GM21576 (cell line): ENCODE data around the gene TRMU.

ENCODE experiments used
- ATAC-seq: cut with Tn5 transposase; IDR thresholded peaks from one replicate; pipeline ENCODE4 v1.9.1; 2021; ENCODE audit warnings: mild to moderate bottlenecking, moderate library complexity; ENCODE audit not compliant: unreplicated experiment

Gene TRMU, protein sequence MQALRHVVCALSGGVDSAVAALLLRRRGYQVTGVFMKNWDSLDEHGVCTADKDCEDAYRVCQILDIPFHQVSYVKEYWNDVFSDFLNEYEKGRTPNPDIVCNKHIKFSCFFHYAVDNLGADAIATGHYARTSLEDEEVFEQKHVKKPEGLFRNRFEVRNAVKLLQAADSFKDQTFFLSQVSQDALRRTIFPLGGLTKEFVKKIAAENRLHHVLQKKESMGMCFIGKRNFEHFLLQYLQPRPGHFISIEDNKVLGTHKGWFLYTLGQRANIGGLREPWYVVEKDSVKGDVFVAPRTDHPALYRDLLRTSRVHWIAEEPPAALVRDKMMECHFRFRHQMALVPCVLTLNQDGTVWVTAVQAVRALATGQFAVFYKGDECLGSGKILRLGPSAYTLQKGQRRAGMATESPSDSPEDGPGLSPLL

DNA sequence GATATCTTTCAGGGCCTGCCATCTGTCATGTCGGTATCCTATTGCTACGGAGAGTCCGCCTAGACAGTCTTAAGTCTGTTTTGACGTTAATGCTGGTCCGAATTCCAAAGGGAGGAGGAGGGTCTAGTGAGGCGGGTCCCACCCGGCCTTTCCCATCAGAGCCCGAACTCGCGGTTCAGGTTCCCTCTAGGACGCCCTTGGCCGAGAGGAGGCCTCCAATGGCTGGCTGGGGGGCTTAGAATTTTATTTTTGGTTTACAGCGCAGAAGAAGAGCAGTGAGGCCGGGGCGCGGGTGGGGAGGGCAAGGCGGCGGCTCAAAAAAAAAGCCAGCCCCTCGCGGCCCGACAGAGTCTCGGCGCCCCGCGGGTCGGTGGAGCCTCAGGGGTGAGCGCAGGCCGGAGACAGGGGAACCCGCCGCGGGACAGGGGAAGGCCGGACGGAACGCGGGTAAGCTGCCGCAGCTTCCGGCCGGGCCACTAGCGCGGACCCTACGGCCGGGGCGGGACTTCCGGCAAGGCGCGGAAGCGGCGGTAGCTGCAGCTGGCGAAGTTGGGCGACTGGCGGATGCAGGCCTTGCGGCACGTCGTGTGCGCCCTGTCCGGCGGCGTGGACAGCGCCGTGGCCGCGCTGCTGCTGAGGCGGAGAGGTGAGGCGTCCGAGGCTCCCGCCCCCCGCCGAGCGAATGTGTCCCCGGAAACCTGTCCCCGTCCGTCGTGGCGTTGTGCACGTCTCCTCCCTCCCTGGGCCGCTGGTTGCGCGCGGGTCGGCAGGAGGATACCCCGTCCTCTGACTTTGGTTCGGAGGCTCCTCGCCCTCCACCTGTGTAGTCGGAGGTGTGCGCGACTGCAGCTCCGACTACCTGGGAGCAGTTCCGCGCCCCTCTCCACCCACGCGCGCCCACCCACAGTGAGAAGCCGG is at the start of gene TRMU:
TRMU (plus strand) TSS at position 514 of the 918 bp plus-strand sequence; CDS start at position 565, 51 bp downstream.
- ATAC-seq: peak; percentile 78

DNA sequence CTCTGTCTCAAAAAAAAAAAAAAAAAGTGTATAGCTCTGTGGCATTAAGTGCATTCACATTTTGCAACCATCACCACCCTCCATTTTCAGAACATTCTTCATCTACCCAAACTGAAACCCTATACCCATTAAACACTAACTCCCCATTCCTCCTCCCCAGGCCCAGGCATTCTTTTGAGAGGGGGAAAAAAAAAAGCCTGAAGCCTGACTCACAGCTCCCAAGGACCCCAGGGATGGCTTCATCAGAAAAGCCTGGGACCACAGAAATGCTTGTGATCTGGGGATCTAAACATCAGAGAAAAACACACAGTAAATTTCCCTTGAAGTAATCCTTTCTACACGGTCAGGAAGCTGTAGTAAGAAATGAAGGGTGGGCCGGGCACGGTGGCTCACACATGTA is 49.5 kb upstream of the TRMU start:
- no peak for ATAC-seq

DNA sequence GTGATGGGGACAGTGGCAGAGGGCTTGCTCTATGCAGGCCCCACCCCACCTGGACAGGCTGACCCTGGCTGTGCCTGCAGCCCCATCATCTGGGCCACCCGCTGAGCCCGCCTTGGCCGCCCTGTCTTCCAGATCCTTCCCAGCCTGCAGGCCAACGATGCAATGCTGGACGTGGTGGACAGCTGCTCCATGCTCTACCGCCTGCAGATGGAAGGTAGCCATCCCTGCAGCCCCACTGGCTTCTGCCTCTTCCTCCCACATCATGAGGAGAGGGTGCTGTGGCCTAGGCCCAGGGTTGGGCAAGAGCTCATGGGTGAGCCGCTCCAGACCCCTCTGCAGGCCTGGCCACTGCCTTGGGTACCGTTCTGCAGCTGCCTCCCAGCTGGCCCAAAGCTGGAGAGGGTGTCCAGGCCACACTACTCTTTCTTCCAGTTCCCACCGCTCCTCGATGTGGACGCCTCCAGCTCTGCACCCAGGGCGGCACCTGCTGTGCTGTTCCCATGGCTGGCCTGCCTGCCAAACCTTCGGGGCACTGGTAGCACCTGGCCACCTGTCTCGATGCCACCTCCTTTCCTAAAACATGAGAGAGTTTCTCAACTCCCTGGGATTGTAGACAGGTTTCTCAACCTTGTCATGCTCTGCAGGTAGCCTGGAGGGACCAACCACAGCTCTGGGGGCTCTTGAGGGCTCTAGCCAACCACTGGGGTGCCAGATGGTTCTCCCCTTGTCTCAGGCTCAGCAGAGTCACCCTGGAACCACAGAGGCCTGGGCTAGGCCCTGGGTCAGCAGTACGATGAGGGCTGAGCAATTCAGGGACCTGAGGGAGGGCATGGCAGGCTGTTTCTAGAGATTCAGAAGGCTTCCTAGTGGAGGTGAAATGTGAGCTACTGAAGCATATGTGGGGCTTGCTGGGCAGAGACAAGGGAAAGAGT is 48.3 kb upstream of the TRMU start:
- ATAC-seq: no peak

DNA sequence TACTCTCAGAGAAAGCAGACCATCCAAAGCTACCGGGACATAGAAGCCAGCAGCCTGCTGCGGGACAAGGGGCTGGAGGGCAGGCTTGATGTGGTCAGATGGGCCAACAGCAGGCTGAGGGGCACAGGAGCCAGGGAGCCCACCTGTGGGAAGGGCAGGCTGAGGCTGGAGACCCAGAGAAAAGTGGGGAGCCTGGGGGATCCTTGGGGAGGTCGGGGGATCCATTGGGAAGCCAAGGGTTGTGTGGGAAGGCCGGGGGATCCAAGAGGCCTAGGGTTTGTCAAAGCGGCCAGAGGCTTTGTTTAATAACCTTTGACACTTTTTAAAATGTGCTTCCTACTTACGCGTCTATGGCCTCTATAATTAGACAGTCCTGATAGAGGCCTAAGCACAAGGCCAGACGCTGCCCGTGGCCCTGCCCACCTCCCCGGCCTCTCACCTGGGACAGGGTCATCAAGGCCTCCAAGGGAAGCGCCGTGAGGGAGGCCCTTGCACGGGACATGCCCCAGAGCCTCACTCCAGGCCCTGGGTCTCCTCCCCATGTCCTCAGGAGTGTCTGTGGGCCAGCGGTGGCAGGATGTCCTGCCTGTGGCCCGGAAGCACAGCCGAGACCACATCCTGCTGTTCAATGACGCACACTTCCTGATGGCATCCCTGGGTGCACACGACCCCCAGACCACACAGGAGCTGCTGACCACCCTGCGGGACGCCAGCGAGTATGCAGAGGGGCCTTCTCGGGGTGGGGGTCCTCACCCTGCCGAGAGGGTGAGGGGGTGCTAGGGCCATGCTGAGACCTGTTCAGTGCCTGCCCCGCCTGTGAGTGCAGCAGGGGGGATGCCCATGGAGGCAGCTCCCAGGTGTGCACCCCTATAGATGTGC is 47.4 kb upstream of the TRMU start:
- ATAC-seq: peak; percentile 59

DNA sequence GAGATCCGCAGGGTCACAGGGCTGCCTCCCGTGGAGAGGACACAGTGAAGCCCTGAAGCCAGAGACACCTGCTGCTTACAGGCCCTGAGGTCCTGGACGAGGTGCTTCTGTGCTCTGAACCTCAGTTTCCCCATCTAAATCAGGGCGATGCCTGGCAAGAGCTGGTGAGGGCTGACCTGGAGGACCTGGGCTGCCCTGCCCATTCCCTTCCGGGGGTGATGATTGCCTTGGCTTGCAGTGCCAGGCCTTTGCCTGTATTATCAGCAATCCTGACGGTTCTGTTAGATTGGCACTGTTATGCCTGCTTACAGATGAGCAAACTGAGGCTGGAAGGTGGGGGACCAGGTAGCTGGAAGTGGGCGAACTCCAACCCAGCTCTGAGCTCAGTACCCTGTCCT is 46.7 kb upstream of the TRMU start:
- ATAC-seq: no peak

DNA sequence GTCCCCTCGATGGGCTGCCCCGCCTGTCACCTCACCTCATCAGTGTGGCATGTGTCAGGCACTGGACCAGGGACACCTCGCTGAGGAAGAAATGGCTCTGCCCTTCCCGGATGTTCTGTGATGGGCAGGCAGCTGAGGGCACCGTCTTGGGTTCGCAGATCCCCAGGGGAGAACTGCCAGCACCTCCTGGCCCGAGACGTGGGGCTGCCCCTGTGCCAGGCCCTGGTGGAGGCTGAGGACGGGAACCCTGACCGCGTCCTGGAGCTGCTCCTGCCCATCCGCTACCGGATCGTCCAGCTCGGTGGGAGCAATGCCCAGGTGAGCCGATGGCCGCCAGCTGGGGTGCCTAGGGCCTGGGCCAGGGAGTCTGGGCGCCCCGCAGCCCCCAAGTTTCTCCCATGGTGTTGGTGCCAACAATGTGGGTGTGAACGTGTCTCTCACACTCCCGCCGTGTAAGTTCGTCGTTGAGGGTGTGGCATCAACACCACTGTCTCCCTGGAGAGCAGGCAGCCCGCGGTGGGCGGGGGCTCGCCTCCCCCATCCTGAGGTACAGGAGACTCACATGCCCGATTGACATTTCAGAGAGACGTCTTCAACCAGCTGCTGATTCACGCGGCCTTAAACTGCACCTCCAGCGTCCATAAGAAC is 46.1 kb upstream of the TRMU start:
- no peak for ATAC-seq

DNA sequence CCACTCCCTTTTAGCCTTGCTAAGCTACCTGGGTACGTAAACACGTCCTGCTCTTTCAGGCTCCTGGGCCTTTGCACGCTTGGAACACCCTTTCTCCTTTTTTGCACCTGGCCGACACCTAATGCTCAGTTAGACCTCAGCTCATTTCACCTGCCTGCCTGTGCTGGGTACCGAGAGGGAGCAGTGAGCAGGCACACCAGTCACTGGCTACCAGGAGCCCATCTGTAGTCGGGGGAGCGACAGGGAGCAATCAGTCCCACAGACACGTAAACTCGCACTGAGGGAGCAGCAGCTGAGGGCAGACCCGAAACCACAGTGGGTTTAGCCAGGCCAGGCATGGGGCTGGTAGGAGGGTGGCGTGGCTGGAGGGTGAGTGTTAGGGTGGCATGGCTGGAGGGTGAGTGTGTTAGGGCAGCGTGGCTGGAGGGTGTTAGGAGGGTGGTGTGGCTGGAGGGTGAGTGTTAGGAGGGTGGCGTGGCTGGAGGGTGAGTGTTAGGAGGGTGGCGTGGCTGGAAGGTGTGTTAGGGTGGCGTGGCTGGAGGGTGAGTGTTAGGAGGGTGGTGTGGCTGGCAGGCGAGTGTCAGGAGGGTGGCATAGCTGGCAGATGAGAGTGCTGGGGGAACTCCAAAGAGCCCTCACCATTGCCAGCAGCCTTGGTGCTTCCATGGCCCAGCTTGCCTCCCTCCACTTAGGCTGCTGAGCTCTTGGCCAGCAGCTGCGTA is 45.2 kb upstream of the TRMU start:
- no peak for ATAC-seq

DNA sequence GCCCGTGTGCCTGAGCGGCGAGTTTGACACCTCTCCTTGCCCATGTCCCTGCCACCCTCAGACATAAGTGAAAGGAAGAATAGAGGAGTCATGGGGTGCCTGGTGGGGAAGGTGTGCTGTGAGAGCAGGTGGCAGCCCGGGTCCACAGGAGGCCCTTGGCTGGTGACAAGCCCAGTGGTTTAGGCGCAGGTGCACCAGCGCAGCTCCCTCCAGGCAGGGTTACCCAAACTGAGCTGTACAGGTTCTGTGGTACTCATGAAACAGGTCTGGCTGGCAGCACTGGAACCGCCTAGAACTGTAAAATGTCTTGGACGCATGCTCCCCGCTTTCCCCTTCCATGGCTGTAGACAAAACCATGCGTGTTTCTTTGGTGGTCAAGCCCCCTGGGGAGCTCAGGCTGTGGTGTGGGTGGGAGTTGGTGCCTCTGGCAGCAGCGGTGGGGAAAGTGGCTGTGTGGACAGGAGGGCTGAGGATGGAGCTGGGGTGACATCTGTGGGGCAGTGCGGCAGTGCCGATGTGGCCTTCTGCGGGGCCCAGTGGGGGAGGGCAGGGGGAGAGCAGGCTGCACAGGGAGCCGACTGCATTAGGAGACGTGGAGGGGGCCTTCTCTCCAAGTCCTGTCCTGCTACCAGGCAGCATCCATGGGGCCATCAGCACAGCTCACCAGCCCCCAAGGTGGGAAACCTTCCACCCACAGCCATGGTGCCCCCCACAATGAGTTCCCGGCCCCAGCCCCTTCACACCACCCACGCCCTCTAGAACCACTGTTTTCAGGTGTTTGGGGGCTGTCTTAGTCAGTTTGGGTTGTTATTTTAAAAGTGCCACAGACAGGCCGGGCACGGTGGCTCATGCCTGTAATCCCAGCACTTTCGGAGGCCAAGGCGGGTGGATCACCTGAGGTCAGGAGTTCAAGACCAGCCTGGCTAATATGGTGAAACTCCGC is 44.4 kb upstream of the TRMU start:
- no peak for ATAC-seq

DNA sequence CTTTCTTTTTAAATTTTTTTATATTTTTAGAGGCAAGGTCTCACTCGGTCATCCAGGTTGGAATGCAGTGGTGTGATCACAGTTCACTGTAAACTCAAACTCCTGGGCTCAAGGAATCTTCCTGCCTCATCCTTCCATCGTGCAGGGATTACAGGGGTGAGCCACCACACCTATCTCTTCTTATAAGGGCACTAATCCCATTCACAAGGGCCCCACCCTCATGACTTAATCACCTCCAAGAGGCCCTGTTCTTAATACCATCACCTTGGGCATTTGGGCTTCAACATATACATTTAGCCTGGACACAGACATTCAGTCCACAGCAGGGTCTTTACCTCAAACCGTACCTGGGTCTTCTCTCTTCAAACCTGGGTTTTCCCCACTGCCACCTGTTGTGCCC is 43.3 kb upstream of the TRMU start:
- ATAC-seq: no peak

DNA sequence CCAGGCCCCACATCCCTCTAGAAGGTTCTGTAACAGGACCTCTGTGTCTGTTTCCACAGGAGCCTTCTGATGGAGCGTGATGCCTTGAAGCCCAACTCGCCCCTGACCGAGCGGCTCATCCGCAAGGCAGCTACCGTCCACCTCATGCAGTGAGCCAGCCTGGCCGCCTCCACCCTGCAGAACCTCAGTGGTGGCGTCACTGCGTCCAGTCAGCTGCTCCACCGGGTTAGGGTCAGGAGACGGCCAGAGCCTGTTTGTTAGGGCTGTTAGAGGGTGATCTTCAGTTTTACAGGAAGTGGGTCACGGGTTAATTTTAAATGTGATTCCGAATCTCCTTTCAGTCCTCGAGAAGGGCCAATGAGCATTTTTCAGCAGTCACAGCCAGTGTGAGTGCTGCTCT is 42.8 kb upstream of the TRMU start:
- ATAC-seq: no peak

DNA sequence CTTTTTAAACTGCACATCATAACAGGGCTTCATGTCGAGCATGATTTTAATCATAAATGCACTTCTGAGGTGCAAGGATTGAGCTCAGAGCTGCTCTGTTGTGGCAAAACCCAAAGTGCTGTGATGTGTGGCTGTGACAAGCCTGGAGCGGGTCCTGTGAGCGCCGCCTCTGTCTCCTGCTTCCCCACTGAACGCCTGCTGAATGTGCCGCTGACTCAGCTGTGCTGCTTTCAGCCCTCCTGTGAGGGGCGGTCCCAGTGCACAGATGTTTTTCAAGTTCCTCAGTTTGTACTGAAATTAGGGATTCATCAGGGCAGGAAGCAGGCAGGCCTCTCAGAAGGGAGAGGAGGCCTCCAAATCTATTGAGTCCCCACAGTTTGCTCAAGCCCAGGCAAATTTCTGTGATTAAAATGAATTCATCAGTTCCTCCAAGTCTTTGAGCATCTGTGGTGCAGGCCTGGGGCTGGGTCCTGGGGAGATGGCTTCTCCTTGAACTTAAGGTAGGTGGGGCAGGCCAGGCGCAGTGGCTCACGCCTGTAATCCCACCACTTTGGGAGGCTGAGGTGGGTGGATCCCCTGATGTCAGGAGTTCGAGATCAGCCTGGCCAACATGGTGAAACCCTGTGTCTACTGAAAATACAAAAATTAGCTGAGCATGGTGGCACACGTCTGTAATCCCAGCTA is 41.8 kb upstream of the TRMU start:
- no peak for ATAC-seq

DNA sequence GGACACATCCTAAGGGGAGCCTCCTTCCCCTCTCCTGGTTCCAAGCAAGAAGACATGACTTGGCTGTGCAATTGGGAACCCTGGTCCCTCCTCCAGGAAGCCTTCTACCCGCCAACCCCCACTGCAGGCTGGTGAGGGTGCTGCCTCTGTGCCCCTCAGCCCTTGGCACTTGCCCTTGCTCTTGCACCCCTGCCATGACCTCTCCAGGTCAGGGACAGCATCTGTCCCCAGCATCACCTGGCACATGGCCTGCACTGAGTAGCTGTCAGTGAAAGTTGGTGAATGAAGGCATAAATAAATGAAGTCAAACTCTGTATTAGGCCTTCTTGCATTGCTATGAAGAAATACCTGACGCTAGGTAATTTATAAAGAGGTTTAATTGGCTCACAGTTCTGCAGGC is 40.7 kb upstream of the TRMU start:
- no peak for ATAC-seq

DNA sequence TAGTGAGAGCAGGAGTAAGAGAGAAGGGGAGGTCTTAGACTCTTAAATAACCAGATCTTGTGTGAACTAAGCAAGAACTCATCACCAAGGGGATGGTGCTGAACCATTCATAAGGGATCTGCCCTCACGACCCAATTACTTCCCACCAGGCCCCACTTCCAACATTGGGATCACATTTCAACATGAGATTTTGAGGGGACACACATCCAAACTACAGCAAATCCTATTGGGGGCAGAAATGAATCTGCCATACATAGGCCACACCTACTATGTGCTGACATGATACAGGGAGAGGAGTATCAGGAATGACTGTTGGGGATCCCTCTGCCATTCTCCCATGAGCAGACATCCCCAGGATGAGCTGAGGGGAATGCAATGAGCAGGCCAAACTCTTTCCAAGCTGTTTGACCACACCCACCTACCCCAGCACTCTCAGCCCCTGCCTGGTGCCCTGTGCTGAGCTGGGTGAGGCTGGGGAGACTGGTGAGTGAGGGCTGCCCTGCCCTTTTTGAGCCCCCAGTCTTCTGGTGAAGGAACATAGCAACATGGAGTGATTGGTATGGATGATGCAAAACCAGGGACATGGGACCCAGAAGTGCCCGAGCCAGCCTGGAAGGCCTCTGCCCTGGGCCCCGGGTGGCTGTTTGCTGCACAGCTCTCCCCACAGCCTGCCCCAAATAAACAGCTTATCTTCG is 40.1 kb upstream of the TRMU start:
- ATAC-seq: no peak

DNA sequence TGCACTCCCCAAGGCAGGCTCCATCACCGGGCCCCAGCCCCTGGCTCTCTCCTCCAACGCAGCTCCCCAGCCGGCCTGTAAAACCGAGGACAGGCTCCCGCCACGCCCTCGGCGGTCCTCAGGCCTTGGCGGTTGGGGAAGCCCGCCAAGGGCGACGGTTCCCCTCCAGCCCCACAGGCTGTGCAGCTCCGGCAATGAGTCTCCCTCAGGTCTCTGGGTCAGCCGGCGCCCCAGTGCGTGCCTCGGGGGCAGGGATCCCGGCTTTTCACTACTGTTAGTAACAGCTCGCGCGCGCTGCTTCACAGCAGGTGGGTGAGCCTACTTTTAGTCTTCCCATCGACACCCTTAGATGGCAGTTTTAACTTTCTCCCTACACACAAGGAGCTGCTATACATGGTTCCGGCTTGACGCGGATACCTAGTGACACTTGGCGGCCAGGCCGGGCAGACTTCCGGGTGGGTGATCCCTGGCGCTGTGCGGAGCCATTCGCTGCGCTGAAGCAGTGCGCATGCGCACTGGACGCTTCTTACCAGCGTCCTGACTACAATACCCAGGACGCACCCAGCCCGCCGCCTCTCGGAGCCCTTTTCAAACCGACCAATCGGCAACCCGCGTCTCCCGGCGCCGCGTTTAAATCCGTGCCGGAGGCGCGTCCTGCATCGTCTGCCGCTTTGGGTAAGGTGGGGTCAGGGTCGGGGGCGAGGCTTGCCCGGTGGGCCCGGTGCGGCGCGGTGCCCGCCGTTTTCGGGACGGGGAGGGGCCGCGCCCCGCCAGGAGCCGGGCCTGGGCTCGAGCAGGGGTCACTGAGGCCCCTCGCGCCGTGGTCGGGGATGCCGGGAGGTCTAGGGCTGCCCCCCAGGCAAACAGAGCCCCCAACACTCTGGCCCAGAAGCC is 39.0 kb upstream of the TRMU start, which contains the start of gene GTSE1:
GTSE1 (plus strand) TSS at position 614 of the 894 bp plus-strand sequence. CDS start 531 bp downstream, outside the sequence.
- ATAC-seq: peak; percentile 79

DNA sequence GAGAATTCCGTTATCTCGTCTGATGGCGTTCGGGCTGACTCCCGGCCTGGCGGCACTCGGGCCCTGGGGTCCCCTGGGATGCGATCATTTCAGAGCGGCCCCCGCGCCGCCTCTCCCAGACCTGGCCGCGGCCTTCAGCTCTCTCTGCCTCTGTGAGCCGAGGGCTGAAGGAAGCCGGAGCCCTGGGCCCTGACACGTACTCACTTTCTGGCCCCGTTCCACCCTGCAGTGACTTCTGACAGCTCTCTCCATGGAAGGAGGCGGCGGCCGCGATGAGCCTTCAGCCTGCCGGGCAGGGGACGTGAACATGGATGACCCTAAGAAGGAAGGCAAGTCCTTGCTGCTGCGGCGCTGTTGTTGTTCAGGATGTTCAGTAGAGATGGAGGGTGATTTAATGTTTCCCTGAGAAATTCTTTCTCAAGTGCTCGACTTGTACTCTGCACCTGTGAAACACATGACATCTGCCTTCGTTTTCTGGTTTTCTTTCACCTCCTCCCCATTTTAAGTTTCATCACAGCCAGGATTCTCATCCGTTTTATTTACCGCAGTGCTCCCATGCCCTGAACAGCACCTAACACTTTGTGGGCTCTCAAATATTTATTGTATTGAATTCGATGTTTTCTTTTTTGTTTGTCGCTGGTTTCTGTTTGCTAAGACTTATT is 38.2 kb upstream of the TRMU start:
- ATAC-seq: peak; percentile 5
